ENCODE data around the gene TAF12. TPM values are rescaled to one million over a fixed set of nuclear protein-coding genes. Genes with fewer than 3 reads are reported as not detected.
"Not testable (repeated sequence)": the region's sequence is repeated elsewhere in the genome, so short reads cannot be mapped to it uniquely, and the experiment has no call there.

The TAF12 gene, protein sequence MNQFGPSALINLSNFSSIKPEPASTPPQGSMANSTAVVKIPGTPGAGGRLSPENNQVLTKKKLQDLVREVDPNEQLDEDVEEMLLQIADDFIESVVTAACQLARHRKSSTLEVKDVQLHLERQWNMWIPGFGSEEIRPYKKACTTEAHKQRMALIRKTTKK
- total RNA-seq, result 10 to 100 TPM; 26.5 to 28.0 TPM

DNA sequence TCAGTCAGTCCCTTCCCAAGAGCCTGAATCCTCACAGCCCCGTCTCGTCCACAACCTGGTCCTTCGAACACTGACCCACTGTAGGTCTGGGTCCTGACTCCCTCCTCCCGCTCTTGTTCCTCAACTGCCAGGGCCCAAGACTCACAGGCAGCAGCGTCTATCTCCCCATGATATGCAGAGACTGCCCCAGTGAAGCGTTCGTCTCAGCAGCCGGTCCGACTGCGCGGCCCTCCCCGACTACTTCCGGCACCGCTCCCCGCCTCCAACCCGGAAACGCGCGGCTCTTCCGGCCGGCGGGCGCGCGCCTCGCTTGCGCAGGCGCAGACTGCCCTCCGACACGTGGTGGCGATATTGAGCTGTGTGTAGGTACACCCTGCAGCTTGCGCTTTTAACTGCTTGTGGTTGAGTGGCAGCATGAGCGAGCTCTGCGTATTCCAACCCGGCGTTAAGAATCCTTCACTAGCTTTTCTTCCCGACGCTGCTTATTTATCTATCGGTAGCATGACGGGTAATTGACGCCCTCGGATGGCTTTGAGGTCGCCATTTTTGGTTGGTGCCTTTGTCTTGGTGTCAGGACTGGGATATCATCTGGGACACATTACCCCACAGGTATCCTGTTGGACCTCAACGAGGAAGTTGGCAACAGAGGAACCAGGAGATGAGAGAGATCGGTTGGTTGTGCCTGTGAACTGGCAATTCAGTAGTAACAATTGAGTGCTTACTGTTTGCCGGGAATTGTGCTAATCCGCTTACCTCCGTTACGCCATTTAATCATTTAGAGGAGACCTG, at the start of gene TAF12:
TAF12 (minus strand) TSS at position 221 of the 789 bp plus-strand sequence. CDS start 20,986 bp downstream, outside the sequence.
- peaks cover 36% of the 10 kb centered on the region for H3K4me1 Mint-ChIP-seq
- H3K9me3 Mint-ChIP-seq, result no peaks in the 10 kb centered on the region
- peaks cover 17% of the 10 kb centered on the region for H3K36me3 Mint-ChIP-seq
- H3K4me3 Mint-ChIP-seq, result peak within 1 kb of the TSS; percentile 100
- H3K27me3 Mint-ChIP-seq, result no peaks in the 10 kb centered on the region
- DNase-seq, result peak; percentile 90
- peak within 1 kb of the TSS; percentile 99 for H3K27ac Mint-ChIP-seq

DNA sequence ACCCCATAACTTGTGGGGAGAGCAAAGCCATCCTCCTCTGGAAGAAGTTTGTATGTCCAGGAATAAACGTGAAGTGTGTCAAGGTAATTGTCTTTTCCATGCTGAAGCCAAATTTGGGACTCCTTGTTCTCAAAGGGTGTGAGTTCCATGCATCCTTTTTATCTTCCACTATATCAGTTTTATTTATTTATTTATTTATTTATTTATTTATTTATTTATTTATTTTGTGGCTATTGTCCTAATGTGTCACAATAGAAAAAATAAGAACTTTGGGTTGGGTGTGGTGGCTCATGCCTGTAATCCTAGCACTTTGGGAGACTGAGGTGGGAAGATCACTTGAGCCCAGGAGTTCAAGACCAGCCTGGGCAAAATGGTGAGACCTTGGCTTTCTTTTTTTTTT, 48.8 kb upstream of the TAF12 start:
- H3K27me3 Mint-ChIP-seq, H3K4me3 Mint-ChIP-seq, H3K9me3 Mint-ChIP-seq, H3K4me1 Mint-ChIP-seq, H3K27ac Mint-ChIP-seq, DNase-seq: not testable (repeated sequence)
- peaks cover 10% of the 10 kb centered on the region for H3K36me3 Mint-ChIP-seq

DNA sequence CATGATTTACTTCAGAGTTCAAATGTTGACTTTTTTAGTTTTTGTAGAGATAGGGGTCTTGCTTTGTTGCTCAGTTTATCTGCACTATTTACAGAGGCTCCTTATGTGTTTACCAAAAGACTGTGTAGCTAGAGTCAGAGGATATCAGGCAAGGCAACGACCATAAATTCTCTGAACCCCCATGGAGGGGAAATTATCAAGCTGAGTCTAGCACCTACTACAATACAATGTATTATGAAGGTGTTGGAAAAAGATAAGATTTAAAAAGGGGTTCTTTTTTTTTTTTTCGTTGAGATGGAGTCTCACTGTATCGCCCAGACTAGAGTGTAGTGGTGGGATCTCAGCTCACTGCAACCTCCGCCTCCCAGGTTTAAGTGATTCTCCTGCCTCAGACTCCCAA, 42.1 kb upstream of the TAF12 start:
- H3K36me3 Mint-ChIP-seq, result peaks cover 3% of the 10 kb centered on the region
- no peaks in the 10 kb centered on the region for H3K9me3 Mint-ChIP-seq

DNA sequence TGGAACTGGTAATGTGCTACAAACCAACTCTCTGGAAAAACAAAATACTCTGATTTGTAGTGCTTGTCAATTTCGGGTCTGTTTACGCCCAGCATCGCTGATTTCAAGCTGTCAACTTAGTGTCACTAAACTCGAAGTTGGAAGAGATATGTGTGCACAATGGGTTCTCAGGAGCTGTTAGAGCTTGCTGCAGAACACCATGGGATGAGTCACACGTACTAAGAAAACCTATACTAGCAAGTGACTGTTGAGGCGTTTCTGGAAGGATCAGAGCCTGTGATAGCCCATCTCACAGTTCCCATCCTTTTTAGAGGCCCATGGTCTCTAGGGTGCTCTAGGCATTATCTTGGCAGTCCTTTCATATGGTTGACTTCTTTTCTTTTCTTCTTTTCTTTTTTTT, 40.0 kb upstream of the TAF12 start:
- Mint-ChIP-seq H3K36me3 (peaks cover 3% of the 10 kb centered on the region), H3K9me3 (no peaks in the 10 kb centered on the region), H3K27ac (no peak overlapping the region), H3K4me3 (no peak overlapping the region), H3K27me3 (no peaks in the 10 kb centered on the region), H3K4me1 (no peaks in the 10 kb centered on the region)
- DNase-seq, result no peak

More for the DNA sequence above, 42.1 kb upstream of the TAF12 start:
- Mint-ChIP-seq H3K27me3 (no peaks in the 10 kb centered on the region), H3K4me1 (peaks cover 2% of the 10 kb centered on the region), H3K27ac (no peak overlapping the region), H3K4me3 (no peak overlapping the region)
- DNase-seq, result no peak

DNA sequence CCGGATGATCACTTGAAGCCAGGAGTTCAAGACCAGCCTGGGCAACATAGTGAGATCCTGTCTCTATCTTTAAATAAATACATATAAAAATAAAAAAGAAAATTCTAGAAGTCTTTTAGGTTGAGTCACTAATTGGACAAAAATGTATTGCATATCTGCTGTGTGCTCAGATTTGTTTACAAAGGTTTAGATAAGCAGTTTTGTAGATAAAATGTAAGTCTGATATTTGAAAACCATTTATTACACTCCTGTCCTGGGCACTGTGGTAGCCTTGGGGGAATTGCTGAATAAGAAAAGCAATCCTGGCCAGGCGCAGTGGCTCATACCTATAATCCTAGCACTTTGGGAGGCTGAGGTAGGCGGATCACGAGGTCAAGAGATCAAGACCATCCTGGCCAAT, 37.3 kb upstream of the TAF12 start:
- H3K4me1 Mint-ChIP-seq, result no peaks in the 10 kb centered on the region
- no peak overlapping the region for H3K27ac Mint-ChIP-seq
- no peak overlapping the region for H3K4me3 Mint-ChIP-seq
- H3K36me3 Mint-ChIP-seq, result no peaks in the 10 kb centered on the region
- DNase-seq, result no peak
- H3K9me3 Mint-ChIP-seq, result no peaks in the 10 kb centered on the region
- H3K27me3 Mint-ChIP-seq, result no peaks in the 10 kb centered on the region

DNA sequence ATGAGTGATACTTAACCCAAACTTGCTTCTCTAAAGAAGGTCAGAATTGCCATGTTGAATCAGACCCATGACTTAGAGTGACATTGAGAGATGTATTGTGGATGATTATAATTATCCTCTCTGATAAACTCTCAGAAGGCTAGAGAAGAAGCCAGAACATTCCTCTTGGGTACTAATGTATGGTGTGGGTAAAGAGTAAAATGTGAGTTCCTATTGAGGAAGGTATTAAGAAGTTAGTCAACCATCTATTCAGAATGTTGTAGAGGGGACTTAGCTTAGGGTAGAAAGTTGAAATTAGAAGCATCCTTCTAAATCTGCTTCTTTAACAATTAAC, 33.0 kb upstream of the TAF12 start:
- no peak for DNase-seq
- Mint-ChIP-seq H3K27ac (no peak overlapping the region), H3K4me1 (peaks cover 1% of the 10 kb centered on the region), H3K36me3 (no peaks in the 10 kb centered on the region), H3K9me3 (no peaks in the 10 kb centered on the region), H3K27me3 (no peaks in the 10 kb centered on the region), H3K4me3 (no peak overlapping the region)

DNA sequence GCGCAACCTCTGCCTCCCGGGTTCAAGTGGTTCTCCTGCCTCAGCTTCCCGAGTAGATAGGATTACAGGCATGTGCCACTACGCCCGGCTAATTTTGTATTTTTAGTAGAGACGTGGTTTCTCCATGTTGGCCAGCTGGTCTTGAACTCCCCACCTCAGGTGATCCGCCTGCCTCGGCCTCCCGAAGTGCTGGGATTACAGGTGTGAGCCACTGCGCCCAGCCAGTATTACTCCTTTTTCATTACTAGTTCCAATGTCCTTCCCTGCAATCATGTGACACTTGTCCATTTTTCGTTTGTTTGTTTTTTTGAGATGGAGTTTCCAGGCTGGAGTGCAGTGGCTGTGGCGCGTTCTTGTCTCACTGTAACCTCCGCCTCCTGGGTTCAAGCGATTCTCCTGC, 30.1 kb upstream of the TAF12 start:
- H3K27ac Mint-ChIP-seq, H3K9me3 Mint-ChIP-seq, H3K4me3 Mint-ChIP-seq, H3K27me3 Mint-ChIP-seq, H3K36me3 Mint-ChIP-seq, DNase-seq, H3K4me1 Mint-ChIP-seq: not testable (repeated sequence)

DNA sequence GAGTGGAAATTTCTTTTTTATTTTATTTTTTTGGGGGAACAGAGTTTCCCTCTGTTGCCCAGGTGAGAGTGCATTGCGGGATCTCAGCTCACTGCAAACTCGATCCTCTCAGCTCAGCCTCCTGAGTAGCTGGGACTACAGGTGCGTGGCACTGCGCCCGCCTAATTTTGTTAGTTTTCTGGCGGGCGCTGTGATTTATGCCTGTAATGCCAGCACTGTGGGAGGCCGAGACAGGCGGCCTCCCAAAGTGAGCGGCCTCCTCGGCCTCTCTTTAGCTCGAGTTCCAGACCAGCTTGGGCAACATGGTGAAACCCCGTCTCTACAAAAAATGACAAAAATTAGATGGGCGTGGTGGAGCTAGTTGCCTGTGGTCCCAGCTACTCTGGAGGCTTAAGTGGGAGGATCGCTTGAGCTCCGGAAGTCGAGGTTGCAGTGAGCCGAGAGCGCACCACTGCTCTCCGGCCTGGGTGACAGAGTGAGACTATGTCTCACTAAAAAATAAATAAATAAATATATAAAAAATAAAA, 28.4 kb upstream of the TAF12 start:
- H3K36me3 Mint-ChIP-seq, result peaks cover 4% of the 10 kb centered on the region
- no peak overlapping the region for H3K27ac Mint-ChIP-seq
- H3K4me1 Mint-ChIP-seq, result peaks cover 6% of the 10 kb centered on the region
- no peaks in the 10 kb centered on the region for H3K27me3 Mint-ChIP-seq
- H3K4me3 Mint-ChIP-seq, result no peak overlapping the region
- no peaks in the 10 kb centered on the region for H3K9me3 Mint-ChIP-seq
- DNase-seq, result no peak

DNA sequence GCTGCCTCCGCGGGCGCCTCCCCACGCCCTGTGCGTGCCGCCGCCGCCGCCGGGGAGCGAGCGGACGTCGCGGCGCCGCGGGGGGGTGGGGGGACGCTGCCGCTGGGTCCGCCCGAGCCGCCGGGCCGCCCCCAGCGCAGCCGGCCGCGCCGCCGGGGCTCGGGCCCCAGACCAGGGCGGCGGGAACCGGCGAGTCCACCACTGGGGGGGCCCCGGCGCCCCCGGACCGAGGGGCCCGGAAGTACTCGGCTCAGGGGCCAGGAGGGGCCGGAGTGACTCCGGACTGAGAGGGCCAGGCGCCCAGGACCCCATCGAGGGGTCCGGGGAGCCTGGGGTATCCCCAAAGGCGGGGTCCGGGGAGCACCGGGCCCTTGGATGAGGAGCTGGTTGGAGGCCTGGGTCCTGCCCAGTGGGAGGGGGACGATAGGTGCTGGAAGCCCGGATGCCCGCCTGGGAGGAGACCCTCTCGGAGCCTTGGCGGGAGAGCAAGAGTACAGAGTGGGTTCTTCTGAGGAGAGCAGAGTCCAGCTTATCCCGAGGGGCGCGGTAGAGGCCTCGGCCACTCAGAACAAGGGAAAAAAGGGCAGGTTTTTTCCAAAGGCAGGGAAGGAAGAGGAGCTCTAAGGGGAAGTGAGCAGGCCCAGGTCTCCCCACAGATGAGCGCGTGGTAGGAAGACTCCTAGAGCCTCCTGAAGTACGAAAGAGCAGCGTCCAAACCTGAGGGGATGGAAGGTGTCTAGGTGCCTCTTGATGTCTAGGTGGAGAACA, 26.3 kb upstream of the TAF12 start:
- Mint-ChIP-seq H3K4me3 (peak overlapping the region; percentile 83), H3K27me3 (no peaks in the 10 kb centered on the region), H3K27ac (peak overlapping the region; percentile 89), H3K36me3 (peaks cover 4% of the 10 kb centered on the region), H3K9me3 (no peaks in the 10 kb centered on the region), H3K4me1 (peaks cover 6% of the 10 kb centered on the region)
- peak; percentile 45 for DNase-seq

DNA sequence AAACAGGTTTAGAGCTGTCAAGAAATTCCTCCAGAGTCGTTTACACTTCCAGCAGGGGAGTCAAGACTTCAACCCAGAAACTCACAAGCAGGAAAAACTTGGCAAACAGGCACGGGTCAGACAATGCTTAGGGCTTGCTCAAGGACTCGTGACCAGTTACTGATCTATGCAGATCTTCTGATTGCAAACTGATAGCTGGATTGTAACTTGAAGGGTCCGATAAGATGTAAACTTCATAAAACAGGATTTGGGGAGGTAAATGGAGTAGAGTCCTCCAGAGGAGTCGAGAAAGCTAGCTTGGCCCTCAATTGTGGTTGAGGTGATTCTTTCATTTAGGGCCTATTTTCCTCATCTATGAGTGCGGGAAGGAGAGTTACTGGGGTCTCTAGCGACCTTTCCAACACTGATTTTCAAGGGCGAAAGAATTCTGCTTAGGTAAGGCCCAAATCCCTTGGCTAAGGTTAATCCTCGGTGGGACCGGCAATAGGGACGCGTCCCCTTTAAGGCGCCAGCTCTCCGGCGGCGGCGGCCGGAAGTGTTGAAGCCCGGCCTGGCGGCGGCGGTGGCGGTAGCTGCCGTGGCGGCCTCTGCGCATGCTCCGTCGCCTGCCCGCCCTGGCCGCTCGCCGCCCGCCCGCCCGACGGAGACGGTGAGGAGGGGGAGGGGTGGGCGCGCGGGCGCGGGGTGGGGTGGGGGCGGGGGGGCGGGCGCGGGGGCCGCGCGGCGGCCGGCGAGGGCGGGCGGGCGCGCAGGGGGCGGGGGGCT, 25.5 kb upstream of the TAF12 start, which contains the start of gene GMEB1:
GMEB1 (plus strand) TSS at position 594 of the 765 bp plus-strand sequence. CDS start 14,829 bp downstream, outside the sequence.
- no peaks in the 10 kb centered on the region for H3K9me3 Mint-ChIP-seq
- no peaks in the 10 kb centered on the region for H3K27me3 Mint-ChIP-seq
- peak within 1 kb of the TSS; percentile 87 for H3K4me3 Mint-ChIP-seq
- H3K4me1 Mint-ChIP-seq, result peaks cover 6% of the 10 kb centered on the region
- peak within 1 kb of the TSS; percentile 94 for H3K27ac Mint-ChIP-seq
- H3K36me3 Mint-ChIP-seq, result peaks cover 4% of the 10 kb centered on the region
- DNase-seq, result peak; percentile 92

DNA sequence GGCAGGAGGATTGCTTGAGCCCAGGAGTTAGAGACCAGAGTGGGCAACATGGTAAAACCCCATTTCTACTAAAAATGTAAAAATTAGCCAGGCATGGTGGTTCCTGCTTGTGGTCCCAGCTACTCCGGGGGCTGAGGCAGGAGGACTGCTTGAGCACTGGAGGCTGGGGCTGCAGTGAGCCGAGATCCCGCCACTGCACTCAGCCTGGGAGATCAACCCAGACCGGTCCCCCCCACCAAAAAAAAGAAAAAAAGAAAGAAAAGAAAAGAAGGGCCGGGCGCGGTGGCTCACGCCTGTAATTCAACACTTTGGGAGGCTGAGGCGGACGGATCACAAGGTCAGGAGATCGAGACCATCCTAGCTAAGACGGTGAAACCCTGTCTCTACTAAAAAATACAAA, 23.9 kb upstream of the TAF12 start:
- no peaks in the 10 kb centered on the region for H3K9me3 Mint-ChIP-seq
- DNase-seq, result no peak
- peak overlapping the region; percentile 40 for H3K4me3 Mint-ChIP-seq
- H3K27ac Mint-ChIP-seq, result peak overlapping the region; percentile 54
- peaks cover 4% of the 10 kb centered on the region for H3K36me3 Mint-ChIP-seq
- H3K27me3 Mint-ChIP-seq, result no peaks in the 10 kb centered on the region
- H3K4me1 Mint-ChIP-seq, result peaks cover 5% of the 10 kb centered on the region

DNA sequence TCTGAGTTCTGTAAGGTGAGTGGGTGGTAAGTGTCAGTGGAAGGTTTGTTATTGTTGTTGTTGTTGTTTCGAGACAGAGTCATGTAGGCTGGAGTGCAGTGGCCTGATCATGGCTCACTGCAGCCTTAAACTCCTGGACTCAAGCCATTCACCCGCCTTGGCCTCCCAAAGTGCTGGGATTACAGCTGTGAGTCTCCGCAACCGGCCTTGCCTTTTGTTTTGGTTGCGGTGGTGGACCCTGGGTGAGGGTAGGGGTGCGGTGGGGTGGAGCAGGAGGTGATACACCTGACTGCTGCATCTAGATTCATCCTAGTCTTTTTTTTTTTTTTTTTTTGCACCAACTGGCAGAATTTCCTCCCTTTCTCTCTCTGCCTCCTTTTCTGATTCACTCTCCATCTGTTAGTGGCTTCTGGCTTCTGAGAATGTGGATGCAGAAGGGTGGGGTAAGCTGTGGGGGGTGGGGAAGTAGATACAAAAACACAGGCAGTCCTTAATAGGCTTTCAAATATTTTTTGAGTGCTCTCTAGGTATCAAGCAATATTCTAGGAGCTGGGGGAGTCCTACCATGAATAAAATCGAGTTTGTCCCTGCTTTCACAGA, 21.1 kb upstream of the TAF12 start:
- no peak for DNase-seq
- no peak overlapping the region for H3K4me3 Mint-ChIP-seq
- H3K27me3 Mint-ChIP-seq, result no peaks in the 10 kb centered on the region
- H3K9me3 Mint-ChIP-seq, result no peaks in the 10 kb centered on the region
- peaks cover 5% of the 10 kb centered on the region for H3K4me1 Mint-ChIP-seq
- H3K36me3 Mint-ChIP-seq, result peaks cover 2% of the 10 kb centered on the region
- H3K27ac Mint-ChIP-seq, result peak overlapping the region; percentile 28

DNA sequence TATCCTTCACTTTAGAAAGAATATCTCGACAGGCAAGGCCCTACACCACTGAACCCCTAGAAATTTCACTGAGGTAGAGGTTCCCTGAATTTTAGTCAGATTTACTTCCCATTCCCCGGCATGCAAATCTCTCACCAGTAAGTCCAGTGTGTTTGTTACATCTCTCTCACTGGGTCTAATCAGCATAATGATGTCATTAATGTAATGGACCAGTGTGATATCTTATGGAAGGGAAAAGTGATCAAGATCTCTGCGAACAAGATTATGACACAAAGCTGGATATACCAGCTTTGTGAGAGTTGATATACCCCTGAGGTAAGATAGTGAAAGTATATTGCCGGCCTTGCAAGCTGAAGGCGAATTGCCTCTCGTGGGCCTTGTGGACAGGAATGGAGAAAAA, 13.5 kb upstream of the TAF12 start:
- Mint-ChIP-seq H3K36me3 (no peaks in the 10 kb centered on the region), H3K4me3 (no peak overlapping the region), H3K9me3 (no peaks in the 10 kb centered on the region), H3K27me3 (no peaks in the 10 kb centered on the region), H3K4me1 (no peaks in the 10 kb centered on the region), H3K27ac (no peak overlapping the region)
- no peak for DNase-seq
